Endothelial cell (in vitro differentiated cells): ENCODE measurements around the gene NPB. TPM values are rescaled to one million over a fixed set of nuclear protein-coding genes. Genes with fewer than 3 reads are reported as not detected.
A peak's percentile ranks its signal among the peaks of the same experiment; 100 is the strongest.

Experiments used
- DNase-seq: peaks from one replicate; pipeline ENCODE4 v3.0.0; 2021; ENCODE audit warnings: low spot score
- H3K27ac Mint-ChIP-seq: one replicate; pipeline ENCODE4 v1.8.0; 2021; ENCODE audit warnings: mixed read lengths, inconsistent platforms; ENCODE audit not compliant: unreplicated experiment
- H3K27me3 Mint-ChIP-seq: one replicate; pipeline ENCODE4 v1.8.0; 2021; ENCODE audit warnings: mild to moderate bottlenecking, moderate library complexity, mixed read lengths, inconsistent platforms; ENCODE audit not compliant: unreplicated experiment
- H3K36me3 Mint-ChIP-seq: one replicate; pipeline ENCODE4 v1.8.0; 2021; ENCODE audit warnings: mild to moderate bottlenecking, low read depth, mixed read lengths, inconsistent platforms; ENCODE audit not compliant: unreplicated experiment
- H3K4me1 Mint-ChIP-seq: one replicate; pipeline ENCODE4 v1.8.0; 2021; ENCODE audit warnings: mild to moderate bottlenecking, mixed read lengths, inconsistent platforms; ENCODE audit not compliant: unreplicated experiment
- H3K4me3 Mint-ChIP-seq: one replicate; pipeline ENCODE4 v1.8.0; 2021; ENCODE audit warnings: mild to moderate bottlenecking, mixed read lengths, inconsistent platforms; ENCODE audit not compliant: unreplicated experiment
- H3K9me3 Mint-ChIP-seq: one replicate; pipeline ENCODE4 v1.8.0; 2021; ENCODE audit warnings: mixed read lengths, inconsistent platforms; ENCODE audit not compliant: unreplicated experiment
- CTCF ChIP-seq: fragments of 200-600 bp; sonication (generic); IDR thresholded peaks from one replicate; pipeline ENCODE4 v1.5.0; 2021; ENCODE audit warnings: antibody characterized with exemption; ENCODE audit not compliant: unreplicated experiment
- total RNA-seq: library from RNA; stranded (reverse); fragmentation: NEBNext Ultra II Directional; extraction: Animal tissue kit (Norgen Biotek cat#: 25700); gene quantifications from one replicate; pipeline ENCODE4 v1.2.1, GENCODE V29; 2021; ENCODE audit not compliant: unreplicated experiment

Gene NPB
- total RNA-seq, 1 donor from 2014 or later: 0.56 TPM

- no peak for DNase-seq
- TF ChIP-seq CTCF: no peak
These were observed 33.0 kb downstream of the NPB start for GRCh38 chr17:81934850-81935708.

DNA sequence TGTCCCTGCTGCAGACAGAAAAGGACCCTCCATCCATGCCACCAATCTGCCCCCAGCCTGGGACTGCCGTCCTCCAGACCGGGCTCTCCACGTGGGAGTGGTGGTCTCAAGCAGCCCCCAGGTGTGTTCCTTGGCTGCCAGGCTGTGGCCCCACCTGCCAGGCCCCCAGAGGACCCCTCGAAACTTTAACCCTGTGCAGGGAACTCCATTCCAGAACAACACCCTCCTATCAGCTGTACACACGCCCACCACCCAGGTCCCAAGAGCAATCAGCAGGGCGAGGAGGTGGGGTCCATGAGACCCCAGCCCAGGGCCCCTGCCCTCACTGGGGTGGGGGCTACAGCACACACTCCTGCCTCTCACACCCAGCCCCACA, 33.7 kb downstream of the NPB start:
- H3K36me3 Mint-ChIP-seq: peaks cover 5% of the 10 kb centered on the region
- peak overlapping the region; percentile 31 for H3K4me3 Mint-ChIP-seq
- peaks cover 19% of the 10 kb centered on the region for H3K27me3 Mint-ChIP-seq
- no peaks in the 10 kb centered on the region for H3K9me3 Mint-ChIP-seq
- H3K27ac Mint-ChIP-seq: no peak overlapping the region
- TF ChIP-seq CTCF: no peak
- DNase-seq: no peak
- H3K4me1 Mint-ChIP-seq: peaks cover 11% of the 10 kb centered on the region

More at GRCh38 chr17:81934850-81935708, 33.0 kb downstream of the NPB start:
- H3K27me3 Mint-ChIP-seq: peaks cover 18% of the 10 kb centered on the region
- no peak overlapping the region for H3K27ac Mint-ChIP-seq
- H3K4me1 Mint-ChIP-seq: peaks cover 11% of the 10 kb centered on the region
- no peak overlapping the region for H3K4me3 Mint-ChIP-seq
- peaks cover 5% of the 10 kb centered on the region for H3K36me3 Mint-ChIP-seq
- H3K9me3 Mint-ChIP-seq: no peaks in the 10 kb centered on the region

DNA sequence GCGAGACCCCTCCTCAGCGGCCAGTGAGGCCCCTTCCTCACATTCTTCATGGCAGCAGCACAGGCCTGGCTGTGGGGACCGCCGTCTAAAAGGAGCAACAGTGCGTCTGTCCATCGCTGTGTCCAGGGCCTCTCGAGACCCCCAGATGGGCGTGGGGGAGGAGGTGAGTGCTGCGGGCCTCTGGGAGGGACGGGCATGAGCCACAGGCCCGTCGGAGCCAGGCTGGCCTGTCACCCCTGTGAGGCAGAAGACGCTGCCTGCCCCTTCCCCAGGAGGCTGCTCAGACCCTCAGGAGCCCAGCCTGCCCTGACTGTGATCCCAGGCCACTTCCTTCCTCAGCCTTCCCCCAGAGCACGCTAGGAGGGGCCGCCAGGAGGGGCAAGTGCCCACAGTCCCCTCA, 37.2 kb downstream of the NPB start:
- H3K4me1 Mint-ChIP-seq: peaks cover 11% of the 10 kb centered on the region
- TF ChIP-seq CTCF: no peak
- peaks cover 16% of the 10 kb centered on the region for H3K27me3 Mint-ChIP-seq
- peak; percentile 7 for DNase-seq
- no peak overlapping the region for H3K27ac Mint-ChIP-seq
- H3K36me3 Mint-ChIP-seq: no peaks in the 10 kb centered on the region
- H3K4me3 Mint-ChIP-seq: no peak overlapping the region
- no peaks in the 10 kb centered on the region for H3K9me3 Mint-ChIP-seq

DNA sequence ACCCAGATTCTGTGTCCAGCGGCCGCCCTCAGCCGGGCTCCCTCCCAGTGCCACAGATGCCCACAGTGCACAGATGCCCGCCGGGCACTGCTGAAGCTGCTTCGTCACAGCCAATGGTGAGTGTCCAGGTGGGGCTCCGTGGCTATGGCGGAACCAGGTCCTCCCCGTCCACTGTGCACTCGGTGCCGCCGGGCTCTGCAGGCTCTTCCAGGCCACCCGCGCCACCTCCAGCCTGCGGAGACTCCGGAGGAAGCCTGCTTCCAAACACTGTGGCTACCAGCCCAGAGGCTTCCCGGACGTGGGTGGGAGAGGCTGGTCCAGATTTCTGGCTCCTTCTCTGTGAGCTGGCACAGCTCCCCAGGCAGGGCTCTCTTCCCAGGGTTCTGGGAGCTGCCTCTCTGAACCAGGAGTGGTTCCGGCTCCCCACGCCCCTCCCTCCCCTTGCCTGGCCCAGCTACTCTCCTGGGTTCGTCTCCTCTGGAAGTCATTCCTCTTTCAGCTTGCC, 37.9 kb downstream of the NPB start:
- H3K36me3 Mint-ChIP-seq: no peaks in the 10 kb centered on the region
- H3K9me3 Mint-ChIP-seq: no peaks in the 10 kb centered on the region
- H3K27ac Mint-ChIP-seq: no peak overlapping the region
- peak; percentile 3 for DNase-seq
- H3K27me3 Mint-ChIP-seq: peaks cover 16% of the 10 kb centered on the region
- TF ChIP-seq CTCF: no peak
- H3K4me1 Mint-ChIP-seq: peaks cover 11% of the 10 kb centered on the region
- H3K4me3 Mint-ChIP-seq: no peak overlapping the region
